Jurkat, Clone E6-1 (cell line): ENCODE results near the gene QPCTL. TPM values are rescaled to one million over a fixed set of nuclear protein-coding genes. Genes with fewer than 3 reads are reported as not detected.

ENCODE experiments used
- DNase-seq: peaks from one replicate; pipeline ENCODE4 v3.0.0-alpha.2; 2011; ENCODE audit warnings: low read depth, low spot score
- H3K4me3 ChIP-seq: 2 replicates; pipeline ENCODE4 v1.5.1; 2011; ENCODE audit warnings: mild to moderate bottlenecking, low read length, control low read depth, moderate library complexity
- polyA plus RNA-seq: library from polyadenylated mRNA; unstranded; fragments of >200 nt; gene quantifications from one replicate; pipeline ENCODE4 v1.2.1, GENCODE V29; 2012; ENCODE audit warnings: missing spikeins; ENCODE audit not compliant: insufficient read length, insufficient read depth

QPCTL gene
- 9.1 TPM for polyA plus RNA-seq

GRCh38 chr19:45692187-45693105 is at the start of gene QPCTL:
Gene QPCTL (plus strand): TSS chr19:45692666. CDS start chr19:45692704, 38 bp downstream.
- DNase-seq, result peak; percentile 100
- peak within 1 kb of the TSS; percentile 97 for H3K4me3 ChIP-seq

- peak overlapping the region; percentile 1; the same call in 1 of the 2 replicates for H3K4me3 ChIP-seq
- DNase-seq, result peak; percentile 75
These were observed 49.2 kb upstream of the QPCTL start for GRCh38 chr19:45643024-45643926.

- no peak overlapping the region for H3K4me3 ChIP-seq
- no peak for DNase-seq
These were observed 48.3 kb upstream of the QPCTL start for GRCh38 chr19:45643927-45644771.

GRCh38 chr19:45645068-45645630 is 47.3 kb upstream of the QPCTL start:
- DNase-seq, result no peak
- H3K4me3 ChIP-seq, result peak overlapping the region; percentile 64

GRCh38 chr19:45645631-45646344 is 46.7 kb upstream of the QPCTL start:
- peak; percentile 90 for DNase-seq
- peak overlapping the region; percentile 64 for H3K4me3 ChIP-seq

GRCh38 chr19:45646345-45646698 is 46.1 kb upstream of the QPCTL start:
- H3K4me3 ChIP-seq, result peak overlapping the region; percentile 64
- DNase-seq, result no peak

GRCh38 chr19:45650722-45651121 is 41.7 kb upstream of the QPCTL start:
- no peak overlapping the region for H3K4me3 ChIP-seq
- DNase-seq, result no peak

- no peak overlapping the region for H3K4me3 ChIP-seq
- no peak for DNase-seq
These were observed 38.8 kb upstream of the QPCTL start for GRCh38 chr19:45653634-45654033.

GRCh38 chr19:45655073-45655472 is 37.4 kb upstream of the QPCTL start:
- H3K4me3 ChIP-seq, result no peak overlapping the region
- DNase-seq, result no peak

GRCh38 chr19:45657520-45658167 is 34.8 kb upstream of the QPCTL start:
- no peak overlapping the region for H3K4me3 ChIP-seq
- DNase-seq, result no peak

- no peak for DNase-seq
- no peak overlapping the region for H3K4me3 ChIP-seq
These were observed 33.3 kb upstream of the QPCTL start for GRCh38 chr19:45659096-45659729.

- DNase-seq, result no peak
- no peak overlapping the region for H3K4me3 ChIP-seq
These were observed 31.8 kb upstream of the QPCTL start for GRCh38 chr19:45660636-45661035.

- H3K4me3 ChIP-seq, result no peak overlapping the region
- DNase-seq, result no peak
These were observed 28.7 kb upstream of the QPCTL start for GRCh38 chr19:45663800-45664199.

- H3K4me3 ChIP-seq, result no peak overlapping the region
- no peak for DNase-seq
These were observed 27.9 kb upstream of the QPCTL start for GRCh38 chr19:45664575-45664974.

GRCh38 chr19:45667620-45668341 is 24.7 kb upstream of the QPCTL start, which contains the start of gene GIPR:
Gene GIPR (plus strand): TSS chr19:45668221. CDS start chr19:45669521, 1,300 bp downstream.
- H3K4me3 ChIP-seq, result peak within 1 kb of the TSS; percentile 66
- DNase-seq, result no peak

GRCh38 chr19:45668342-45668871 is 24.1 kb upstream of the QPCTL start:
- peak overlapping the region; percentile 66 for H3K4me3 ChIP-seq
- no peak for DNase-seq
